K562 (cell line): ENCODE data around the gene SIGLEC15.

Experiments
- MXI1 ChIP-seq: IDR thresholded peaks from 2 replicates; pipeline ENCODE4 v1.6.1; 2011; ENCODE audit warnings: low read depth, mild to moderate bottlenecking, improper control_type of control experiment, low read length
- ZNF766 ChIP-seq: fragments of 200-800 bp; sonication (Bioruptor generic); conservative IDR thresholded peaks from 2 replicates; pipeline ENCODE4 v1.6.1; 2016; ENCODE audit warnings: missing genetic modification characterization, missing compliant biosample characterization

DNA sequence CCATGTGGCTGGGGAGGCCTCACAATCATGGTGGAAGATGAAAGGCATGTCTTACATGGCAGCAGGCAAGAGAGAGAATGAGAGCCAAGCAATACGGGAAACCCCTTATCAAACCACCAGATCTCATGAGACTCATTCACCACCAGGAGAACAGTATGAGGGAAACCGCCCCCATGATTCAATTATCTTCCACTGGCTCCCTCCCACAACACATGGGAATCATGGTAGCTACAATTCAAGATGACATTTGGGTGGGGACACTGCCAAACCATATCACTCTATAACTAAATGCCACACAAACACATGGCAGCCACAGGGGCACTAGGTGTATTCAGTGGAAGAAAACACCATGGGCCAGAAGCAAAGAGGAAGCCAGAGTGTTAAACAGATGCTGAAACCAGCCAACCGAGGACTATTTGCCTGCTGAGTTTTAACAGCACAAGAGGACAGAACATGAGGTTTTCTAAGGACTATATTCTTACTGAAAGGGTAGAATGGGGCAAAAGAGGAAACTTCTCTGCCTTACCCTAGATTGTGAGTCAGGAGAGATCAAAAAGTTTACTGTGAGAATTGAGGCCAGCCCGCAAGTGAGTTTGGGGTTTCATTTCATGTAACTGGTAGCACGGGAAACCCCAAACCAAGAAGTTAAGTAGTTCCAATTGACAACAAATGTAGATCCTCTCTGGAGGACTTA is 49.2 kb downstream of the SIGLEC15 start:
- TF ChIP-seq ZNF766 (CRISPR knock-in tag), result no peak
- no peak for TF ChIP-seq MXI1
